HepG2 (cell line): Measurements from ENCODE around the gene UBQLN1. TPM values are rescaled to one million over a fixed set of nuclear protein-coding genes. Genes with fewer than 3 reads are reported as not detected.
A peak's percentile ranks its signal among the peaks of the same experiment; 100 is the strongest.

Experiments used
- CHCHD3 ChIP-seq: sonication (generic); formaldehyde crosslinking; IDR thresholded peaks from 2 replicates; pipeline ENCODE4 v1.8.0; 2022; ENCODE audit warnings: mild to moderate bottlenecking, missing genetic modification reagents, moderate library complexity
- GTF3A ChIP-seq: sonication (generic); formaldehyde crosslinking; conservative IDR thresholded peaks from 2 replicates; pipeline ENCODE4 v1.4.0; 2020; ENCODE audit warnings: mild to moderate bottlenecking, missing genetic modification reagents
- KDM5B ChIP-seq: sonication (generic); formaldehyde crosslinking; IDR thresholded peaks from 2 replicates; pipeline ENCODE4 v1.4.0; 2020; ENCODE audit warnings: missing genetic modification reagents, mild to moderate bottlenecking, borderline replicate concordance
- KIAA2018 ChIP-seq: sonication (generic); formaldehyde crosslinking; IDR thresholded peaks from 2 replicates; pipeline ENCODE4 v1.5.0; 2020; ENCODE audit warnings: mild to moderate bottlenecking, missing genetic modification reagents, borderline replicate concordance
- SAFB2 ChIP-seq: sonication (generic); formaldehyde crosslinking; IDR thresholded peaks from 2 replicates; pipeline ENCODE4 v1.5.1; 2020; ENCODE audit warnings: missing genetic modification reagents, low read depth, mild to moderate bottlenecking, borderline replicate concordance
- TMF1 ChIP-seq: sonication (generic); formaldehyde crosslinking; IDR thresholded peaks from 2 replicates; pipeline ENCODE4 v1.8.1; 2022; ENCODE audit warnings: low read depth, missing genetic modification reagents
- ZBTB44 ChIP-seq: sonication (generic); formaldehyde crosslinking; IDR thresholded peaks from 2 replicates; pipeline ENCODE4 v1.4.0; 2020; ENCODE audit warnings: missing genetic modification reagents
- ZNF205 ChIP-seq: IDR thresholded peaks from 2 replicates; pipeline ENCODE4 v1.6.1; 2018; ENCODE audit warnings: missing biosample characterization, missing genetic modification reagents
- ZNF563 ChIP-seq: sonication (generic); formaldehyde crosslinking; IDR thresholded peaks from 2 replicates; pipeline ENCODE4 v1.8.0; 2022; ENCODE audit warnings: mild to moderate bottlenecking, moderate library complexity, missing genetic modification reagents
- ZSCAN31 ChIP-seq: sonication (generic); formaldehyde crosslinking; IDR thresholded peaks from 2 replicates; pipeline ENCODE4 v1.5.0; 2020; ENCODE audit warnings: low read depth, mild to moderate bottlenecking, missing genetic modification reagents
- polyA plus RNA-seq, 8 experiments: library from polyadenylated mRNA; depleted of rRNA in 3 of 8; stranded (reverse) in 7 of 8; unstranded in 1 of 8; fragments of >200 nt; fragmentation: Illumina TruSeq in 4 of 8; extraction: Trizol in 4 of 8; gene quantifications; 2 replicates each; pipeline versions ENCODE4 v1.2.1 to v1.2.3, GENCODE V29; 2011 to 2016; ENCODE audit warnings: low read depth in 4 of 8, missing spikeins in 1 of 8, mixed read lengths in 1 of 8; ENCODE audit not compliant: insufficient read depth in 1 of 8
- total RNA-seq, 5 experiments: library from RNA; depleted of rRNA; stranded (reverse); fragments of >200 nt; fragmentation: Illumina TruSeq; extraction: Trizol; gene quantifications; 2 replicates each; pipeline ENCODE4 v1.2.3, GENCODE V29; 2016; ENCODE audit warnings: low read depth in 1 of 5
- TF ChIP-seq, protein P1 (sequence below): sonication (generic); formaldehyde crosslinking; IDR thresholded peaks from 2 replicates; pipeline ENCODE4 v1.4.0; 2020; ENCODE audit warnings: missing genetic modification reagents

UBQLN1 gene
- total and polyA plus RNA-seq, 2 of the 13 experiments (the other 11 are each of a cell fraction or from before 2014, with no cell fraction given) = 78.1 to 83.8 TPM

DNA sequence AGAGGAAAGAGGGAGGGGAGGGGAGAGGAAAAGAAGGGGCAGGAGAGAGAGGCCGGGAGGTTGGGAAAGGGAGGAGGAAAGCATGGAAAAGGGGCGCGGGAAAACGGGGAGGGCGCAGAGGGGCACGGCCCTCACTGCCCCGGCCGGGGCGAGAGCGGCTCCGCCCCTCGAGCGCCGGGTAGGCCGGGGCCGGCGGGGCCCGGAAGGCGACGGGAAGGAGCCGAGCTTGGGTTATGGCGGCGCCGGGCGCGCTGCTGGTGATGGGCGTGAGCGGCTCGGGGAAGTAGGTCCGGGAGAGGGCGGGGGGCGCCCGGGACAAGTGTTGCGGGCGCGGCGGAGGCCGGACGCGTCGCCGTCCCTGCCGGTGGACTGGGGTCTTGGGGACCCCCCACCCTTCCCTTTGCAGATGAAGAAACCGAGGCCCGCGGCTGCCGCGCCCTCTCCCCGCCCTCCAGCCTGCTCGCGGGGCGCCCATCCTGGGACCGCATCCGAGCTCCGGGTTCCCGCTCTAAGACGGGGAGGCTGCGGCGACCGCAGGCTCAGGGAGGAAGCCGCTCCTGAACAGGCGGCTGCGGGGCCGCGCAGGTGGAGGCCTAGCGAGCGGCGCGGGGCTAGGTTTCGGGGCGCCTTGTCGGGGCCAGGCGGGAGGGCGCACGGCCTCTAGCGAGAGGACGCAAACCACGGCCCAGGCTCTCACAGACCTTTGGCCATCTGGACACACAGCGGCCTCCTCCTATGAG, 84.6 kb downstream of the UBQLN1 start, which contains the start of gene IDNK (continued):
- TF ChIP-seq, protein P1, sequence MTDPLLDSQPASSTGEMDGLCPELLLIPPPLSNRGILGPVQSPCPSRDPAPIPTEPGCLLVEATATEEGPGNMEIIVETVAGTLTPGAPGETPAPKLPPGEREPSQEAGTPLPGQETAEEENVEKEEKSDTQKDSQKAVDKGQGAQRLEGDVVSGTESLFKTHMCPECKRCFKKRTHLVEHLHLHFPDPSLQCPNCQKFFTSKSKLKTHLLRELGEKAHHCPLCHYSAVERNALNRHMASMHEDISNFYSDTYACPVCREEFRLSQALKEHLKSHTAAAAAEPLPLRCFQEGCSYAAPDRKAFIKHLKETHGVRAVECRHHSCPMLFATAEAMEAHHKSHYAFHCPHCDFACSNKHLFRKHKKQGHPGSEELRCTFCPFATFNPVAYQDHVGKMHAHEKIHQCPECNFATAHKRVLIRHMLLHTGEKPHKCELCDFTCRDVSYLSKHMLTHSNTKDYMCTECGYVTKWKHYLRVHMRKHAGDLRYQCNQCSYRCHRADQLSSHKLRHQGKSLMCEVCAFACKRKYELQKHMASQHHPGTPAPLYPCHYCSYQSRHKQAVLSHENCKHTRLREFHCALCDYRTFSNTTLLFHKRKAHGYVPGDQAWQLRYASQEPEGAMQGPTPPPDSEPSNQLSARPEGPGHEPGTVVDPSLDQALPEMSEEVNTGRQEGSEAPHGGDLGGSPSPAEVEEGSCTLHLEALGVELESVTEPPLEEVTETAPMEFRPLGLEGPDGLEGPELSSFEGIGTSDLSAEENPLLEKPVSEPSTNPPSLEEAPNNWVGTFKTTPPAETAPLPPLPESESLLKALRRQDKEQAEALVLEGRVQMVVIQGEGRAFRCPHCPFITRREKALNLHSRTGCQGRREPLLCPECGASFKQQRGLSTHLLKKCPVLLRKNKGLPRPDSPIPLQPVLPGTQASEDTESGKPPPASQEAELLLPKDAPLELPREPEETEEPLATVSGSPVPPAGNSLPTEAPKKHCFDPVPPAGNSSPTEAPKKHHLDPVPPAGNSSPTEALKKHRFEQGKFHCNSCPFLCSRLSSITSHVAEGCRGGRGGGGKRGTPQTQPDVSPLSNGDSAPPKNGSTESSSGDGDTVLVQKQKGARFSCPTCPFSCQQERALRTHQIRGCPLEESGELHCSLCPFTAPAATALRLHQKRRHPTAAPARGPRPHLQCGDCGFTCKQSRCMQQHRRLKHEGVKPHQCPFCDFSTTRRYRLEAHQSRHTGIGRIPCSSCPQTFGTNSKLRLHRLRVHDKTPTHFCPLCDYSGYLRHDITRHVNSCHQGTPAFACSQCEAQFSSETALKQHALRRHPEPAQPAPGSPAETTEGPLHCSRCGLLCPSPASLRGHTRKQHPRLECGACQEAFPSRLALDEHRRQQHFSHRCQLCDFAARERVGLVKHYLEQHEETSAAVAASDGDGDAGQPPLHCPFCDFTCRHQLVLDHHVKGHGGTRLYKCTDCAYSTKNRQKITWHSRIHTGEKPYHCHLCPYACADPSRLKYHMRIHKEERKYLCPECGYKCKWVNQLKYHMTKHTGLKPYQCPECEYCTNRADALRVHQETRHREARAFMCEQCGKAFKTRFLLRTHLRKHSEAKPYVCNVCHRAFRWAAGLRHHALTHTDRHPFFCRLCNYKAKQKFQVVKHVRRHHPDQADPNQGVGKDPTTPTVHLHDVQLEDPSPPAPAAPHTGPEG (CRISPR knock-in tag) = peak; percentile 93
- TF ChIP-seq ZNF563 (CRISPR knock-in tag) (peak; percentile 67; the same call in 1 of the 2 replicates), KIAA2018 (no peak), ZBTB44 (CRISPR knock-in tag) (0 out of 2 replicates have a peak, but pooled peaks have one; percentile 61), TMF1 (no peak; the same call in 1 of the 2 replicates), ZSCAN31 (no peak), SAFB2 (CRISPR knock-in tag) (no peak), CHCHD3 (CRISPR knock-in tag) (no peak), ZNF205 (CRISPR knock-in tag) (no peak), GTF3A (no peak), KDM5B (CRISPR knock-in tag) (peak; percentile 86)
